ENCODE measurements around the gene HMGN3.

The HMGN3 gene

GRCh38 chr6:79232696-79233462, 1.6 kb downstream of the HMGN3 start:
- DNase-seq (ENCODE audit: low read depth in 2 of 2) = no peak

- no peak for DNase-seq (ENCODE audit: low read depth in 2 of 2)
Measured at GRCh38 chr6:79231666-79232065, 2.8 kb downstream of the HMGN3 start.

- no peak for DNase-seq (ENCODE audit: low read depth in 2 of 2)
Measured at GRCh38 chr6:79231101-79231500, 3.4 kb downstream of the HMGN3 start.

DNA sequence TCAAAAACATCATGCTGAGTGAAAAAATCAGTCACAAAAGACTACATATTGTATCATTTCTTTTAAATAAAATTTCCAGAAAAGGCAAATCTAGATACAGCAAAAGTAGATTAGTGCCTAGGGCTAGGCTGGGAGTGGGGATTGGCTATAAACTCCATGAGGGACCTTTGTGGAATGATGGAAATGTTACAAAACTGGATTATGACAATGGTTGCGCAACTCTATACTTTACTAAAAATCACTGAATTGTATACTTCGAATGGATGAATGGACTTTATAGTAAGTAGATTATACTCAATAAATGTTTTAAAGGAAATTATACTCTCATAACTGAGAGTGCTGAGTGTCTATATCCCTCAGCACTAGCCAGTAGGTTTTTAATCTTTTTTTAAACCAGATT, 4.3 kb downstream of the HMGN3 start:
- DNase-seq (ENCODE audit: low read depth in 2 of 2) = no peak

- no peak for DNase-seq (ENCODE audit: low read depth in 2 of 2)
Measured at GRCh38 chr6:79227445-79227844, 7.0 kb downstream of the HMGN3 start.

- no peak for DNase-seq (ENCODE audit: low read depth in 2 of 2)
Measured at GRCh38 chr6:79226660-79227059, 7.8 kb downstream of the HMGN3 start.

DNA sequence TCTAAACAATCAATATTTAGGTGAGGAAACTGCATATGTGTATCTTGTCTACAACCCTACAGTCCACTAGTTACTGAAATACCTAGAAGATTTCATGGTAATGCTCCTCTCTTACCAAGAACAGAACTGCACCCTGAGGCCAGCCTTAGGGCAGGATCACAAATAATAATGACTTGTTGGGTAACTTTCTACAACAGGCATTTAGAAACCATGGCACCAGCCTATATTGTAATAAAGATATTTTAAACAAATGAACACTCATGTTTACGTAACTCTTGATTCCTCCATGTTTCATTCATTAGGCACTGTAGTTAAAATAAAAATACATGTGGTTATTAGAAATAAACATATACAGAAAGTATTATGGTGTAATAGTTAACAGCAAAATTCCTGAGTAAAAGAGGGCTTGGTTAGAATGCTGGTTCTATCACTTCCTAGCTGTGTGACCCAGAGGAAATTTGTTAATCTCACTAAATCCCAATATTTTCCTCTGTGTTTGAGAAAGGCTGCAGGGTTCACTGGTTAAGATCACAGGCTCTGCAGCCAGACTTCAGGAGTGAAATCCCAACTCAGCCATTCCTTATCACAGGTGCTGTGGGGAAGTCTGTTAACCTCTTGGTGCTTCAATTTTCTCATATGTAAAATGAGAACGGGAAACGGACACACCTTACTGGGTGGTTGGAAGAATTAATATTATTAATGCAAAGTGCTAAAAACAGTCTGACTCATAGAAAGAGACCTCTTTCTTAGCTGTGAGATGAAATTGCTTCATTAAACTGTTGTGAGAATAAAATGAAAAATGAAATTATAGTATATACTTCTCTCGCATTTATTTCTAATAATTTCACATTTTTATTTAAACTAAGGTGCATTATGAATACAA, 8.5 kb downstream of the HMGN3 start:
- DNase-seq (ENCODE audit: low read depth in 2 of 2) = no peak

DNA sequence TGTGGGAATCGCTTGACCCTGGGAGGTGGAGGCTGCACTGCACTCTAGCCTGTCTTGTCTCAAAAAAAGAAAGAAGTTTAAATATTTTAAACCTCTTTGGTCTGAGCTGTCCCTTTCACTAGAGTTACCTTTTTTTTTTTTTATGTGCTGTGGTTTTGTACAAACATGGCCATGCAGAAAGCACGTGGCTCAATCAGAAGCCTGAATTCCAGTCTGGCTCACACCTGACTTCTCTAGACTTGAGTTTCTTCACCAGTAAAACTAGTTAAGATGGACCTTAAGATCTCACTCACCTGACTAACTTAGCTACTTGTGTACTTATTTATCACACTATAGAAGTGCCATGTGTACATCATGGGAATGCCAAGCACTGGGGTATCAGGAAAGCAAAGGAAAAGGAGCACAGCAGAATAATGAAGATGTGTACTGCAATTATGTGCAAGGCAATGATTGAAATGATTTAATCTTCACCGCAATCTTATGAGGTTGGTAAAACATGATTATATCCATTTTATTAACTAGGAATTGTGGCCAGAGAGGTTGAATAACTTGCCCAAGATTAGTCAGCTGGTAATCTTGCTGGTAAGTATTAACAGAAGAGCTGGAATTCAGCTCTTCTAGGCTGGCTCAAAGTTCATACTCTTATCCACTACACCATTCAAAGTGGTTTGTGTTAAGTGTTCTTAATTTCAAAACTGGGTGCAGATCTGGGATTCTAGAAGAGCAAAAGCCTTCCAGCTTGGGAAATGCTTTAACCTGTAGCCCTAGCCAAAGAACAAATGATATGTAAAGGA, 10.7 kb downstream of the HMGN3 start:
- DNase-seq (ENCODE audit: low read depth in 2 of 2) = no peak

DNA sequence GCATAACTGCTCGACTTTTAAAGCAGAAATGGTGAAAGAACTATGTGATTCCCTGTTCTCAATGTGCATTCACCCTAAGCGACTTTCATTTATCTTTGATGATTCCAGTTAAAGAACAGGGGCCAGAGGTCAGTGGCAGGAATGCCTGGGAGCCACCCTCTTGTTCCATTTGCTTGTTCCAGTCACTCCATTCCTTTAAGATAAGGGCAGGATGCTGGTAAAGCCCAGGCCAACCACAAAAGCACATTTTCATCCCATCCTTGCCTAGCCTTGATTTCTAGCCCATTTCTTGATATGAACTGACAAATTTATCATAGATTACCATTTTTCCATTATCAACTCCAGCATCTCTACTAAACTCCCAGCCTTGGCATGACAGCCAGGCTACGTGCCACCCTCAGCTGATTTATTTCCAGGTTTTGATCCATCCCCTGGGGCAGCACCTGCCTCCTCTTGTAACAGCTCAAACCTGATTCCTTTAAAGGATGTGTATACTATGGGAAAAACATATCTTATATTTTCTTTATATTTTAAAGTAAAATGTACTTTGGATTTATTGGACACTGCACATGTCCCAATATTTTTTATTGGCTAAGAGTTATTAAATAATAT, 19.2 kb downstream of the HMGN3 start:
- no peak for DNase-seq (ENCODE audit: low read depth in 2 of 2)

GRCh38 chr6:79212859-79213258, 21.6 kb downstream of the HMGN3 start:
- no peak for DNase-seq (ENCODE audit: low read depth in 2 of 2)

GRCh38 chr6:79208816-79209215, 25.7 kb downstream of the HMGN3 start:
- DNase-seq (ENCODE audit: low read depth in 2 of 2) = no peak

DNA sequence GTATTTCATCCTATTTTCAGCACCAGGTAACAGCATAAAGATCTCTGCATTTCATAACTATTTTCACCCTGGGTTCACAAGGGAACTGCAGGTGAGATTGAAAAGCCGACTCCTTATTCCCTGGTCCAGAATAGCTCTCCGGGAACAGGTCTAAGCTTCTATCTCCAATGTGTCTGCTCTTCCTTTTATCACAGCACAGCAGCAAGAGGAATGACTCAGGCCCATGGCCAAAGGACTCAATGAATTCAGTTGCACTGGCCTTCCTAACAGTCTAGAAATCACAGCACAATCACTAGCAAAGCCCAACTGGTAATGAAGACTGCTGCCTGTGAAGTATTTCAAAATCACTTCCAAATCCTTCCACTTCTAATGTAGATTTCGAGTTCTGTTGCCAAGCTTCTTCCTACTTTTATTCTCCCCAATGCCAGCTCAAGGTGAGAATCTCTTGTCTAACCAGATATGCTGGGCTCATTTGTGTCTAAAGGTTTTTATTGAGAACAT, 30.7 kb downstream of the HMGN3 start:
- no peak for DNase-seq (ENCODE audit: low read depth in 2 of 2)

DNA sequence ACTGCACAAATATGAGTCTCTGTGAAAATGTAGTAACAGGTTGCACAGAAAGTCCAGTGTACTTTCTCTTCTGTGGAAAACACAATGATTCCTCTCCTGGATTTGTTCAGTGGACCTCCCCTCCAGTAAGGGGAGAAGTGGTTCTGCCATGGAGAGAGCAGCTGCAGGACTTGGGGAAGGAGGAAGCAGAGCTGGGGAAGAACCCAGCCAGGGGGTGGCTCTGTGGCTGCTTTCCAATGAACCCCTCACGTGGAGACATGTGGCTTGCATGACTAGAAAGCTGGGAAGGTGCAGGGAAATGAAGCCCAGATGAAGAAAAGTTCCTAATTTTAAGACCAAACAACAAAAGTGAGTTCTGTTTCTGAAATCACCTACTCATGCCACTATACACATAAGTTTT, 31.9 kb downstream of the HMGN3 start:
- DNase-seq (ENCODE audit: low read depth in 2 of 2) = no peak

DNA sequence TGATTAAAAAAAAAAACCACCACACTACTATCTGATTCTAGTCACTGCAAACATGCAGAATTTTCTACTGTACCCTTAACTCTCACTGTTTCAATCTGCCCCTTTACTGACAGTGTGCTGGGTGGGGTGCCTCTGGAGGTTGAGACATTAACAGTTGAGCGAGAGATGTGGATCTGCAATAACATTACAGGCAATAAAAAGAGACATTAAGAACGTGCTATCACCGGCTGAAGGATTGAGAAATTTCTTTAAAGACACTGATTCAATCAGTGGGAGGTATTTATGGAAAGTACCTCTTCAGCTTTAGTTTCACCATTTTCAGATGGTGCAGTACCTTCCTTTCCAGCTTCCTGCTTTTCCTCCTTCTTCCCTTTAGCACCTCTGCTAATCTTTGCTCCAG, 32.5 kb downstream of the HMGN3 start:
- no peak for DNase-seq (ENCODE audit: low read depth in 2 of 2)

DNA sequence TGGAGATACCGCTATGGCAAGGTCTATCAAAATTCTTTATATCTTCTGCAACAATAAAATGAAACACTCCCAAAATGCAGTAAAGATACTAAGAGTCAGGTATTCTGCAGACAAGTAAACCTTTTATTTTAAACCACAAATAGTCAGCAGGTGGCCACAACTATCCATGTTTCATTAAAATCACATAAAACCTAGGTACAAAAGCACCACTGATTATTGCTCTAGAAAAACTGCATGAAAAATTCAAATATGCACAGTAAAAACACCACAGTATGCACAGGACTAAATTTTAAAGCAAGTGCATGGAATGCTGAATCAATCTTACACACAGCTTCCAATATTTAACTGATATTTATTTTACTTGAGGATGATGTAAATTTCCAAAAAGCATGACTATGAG, 33.3 kb downstream of the HMGN3 start:
- no peak for DNase-seq (ENCODE audit: low read depth in 2 of 2)

DNA sequence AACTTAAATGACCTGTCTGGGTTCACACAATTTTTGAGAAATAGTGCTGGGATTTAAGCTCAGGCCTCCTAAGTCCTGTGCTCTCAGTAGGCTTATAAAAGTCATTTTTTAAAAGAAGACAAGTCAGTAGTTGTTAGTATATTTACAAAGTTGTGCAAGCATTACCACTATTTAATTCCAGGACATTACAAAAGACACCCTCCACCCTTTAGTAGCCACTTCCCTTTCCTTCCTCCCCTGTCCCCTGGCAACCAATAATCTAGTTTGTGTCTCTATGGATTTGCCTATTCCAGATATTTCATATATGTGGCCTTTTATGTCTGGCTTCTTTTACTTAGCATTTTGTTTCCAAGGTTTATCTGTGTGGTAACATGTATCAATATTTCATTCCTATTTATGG, 37.6 kb downstream of the HMGN3 start:
- DNase-seq (ENCODE audit: low read depth in 2 of 2) = no peak

- DNase-seq (ENCODE audit: low read depth in 2 of 2) = no peak
Measured at GRCh38 chr6:79193971-79194370, 40.5 kb downstream of the HMGN3 start.

DNA sequence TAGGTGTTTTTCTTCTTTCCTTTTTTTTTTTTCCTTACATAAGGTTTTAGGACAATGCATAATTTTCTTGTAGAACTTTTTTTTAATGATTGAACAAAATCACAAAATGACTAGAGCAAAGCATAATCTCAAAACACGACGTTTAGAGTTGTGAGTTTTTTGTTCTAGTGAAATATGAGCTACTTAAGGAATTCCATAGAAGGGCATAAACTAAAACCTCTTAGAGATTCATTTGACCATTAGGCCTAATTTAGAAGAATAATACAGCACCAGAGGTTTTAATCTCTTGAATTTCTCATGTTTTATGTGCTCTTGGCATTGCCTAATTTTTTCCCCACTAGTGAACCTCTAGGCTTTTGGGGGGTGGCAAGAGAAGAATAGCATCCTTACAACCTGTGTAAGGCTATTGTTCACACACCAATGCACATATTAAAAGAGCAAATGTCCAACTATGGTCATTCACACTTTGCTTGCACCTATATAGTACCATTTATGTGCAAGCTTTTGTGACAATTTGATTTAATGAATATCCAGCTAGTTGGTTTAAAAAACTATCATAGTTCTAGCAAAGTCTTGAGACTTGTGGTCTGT, 44.6 kb downstream of the HMGN3 start:
- no peak for DNase-seq (ENCODE audit: low read depth in 2 of 2)

DNA sequence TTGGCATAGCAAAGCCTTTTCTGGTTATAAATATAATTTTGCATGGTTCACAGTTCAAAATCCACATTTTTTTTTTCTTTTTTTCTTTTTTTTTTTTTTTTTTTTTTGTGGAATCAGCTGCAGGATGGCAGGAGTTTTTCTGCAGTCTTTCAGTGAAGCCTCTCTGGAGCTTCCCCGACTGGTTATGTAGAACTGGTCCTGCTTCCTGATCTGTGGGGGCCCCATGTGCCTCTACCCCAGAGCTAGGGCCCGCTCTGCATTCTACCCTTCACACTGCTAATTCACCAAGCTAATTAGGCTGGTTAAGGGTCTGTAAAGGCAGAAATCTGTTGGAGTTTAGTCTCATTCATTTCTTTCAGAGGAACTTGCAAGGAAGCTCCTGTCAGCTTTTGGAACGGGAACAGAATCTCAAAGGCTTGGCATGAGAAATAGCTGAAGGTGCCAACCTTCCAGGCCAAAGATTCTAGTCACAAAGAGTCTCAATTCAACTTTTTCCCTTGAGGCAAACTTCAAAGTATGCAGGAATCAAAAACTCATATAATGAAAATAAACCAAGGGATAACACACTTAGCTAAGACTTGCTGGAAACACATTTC, 45.5 kb downstream of the HMGN3 start:
- no peak for DNase-seq (ENCODE audit: low read depth in 2 of 2)

- no peak for DNase-seq (ENCODE audit: low read depth in 2 of 2)
Measured at GRCh38 chr6:79188107-79188506, 46.4 kb downstream of the HMGN3 start.

DNA sequence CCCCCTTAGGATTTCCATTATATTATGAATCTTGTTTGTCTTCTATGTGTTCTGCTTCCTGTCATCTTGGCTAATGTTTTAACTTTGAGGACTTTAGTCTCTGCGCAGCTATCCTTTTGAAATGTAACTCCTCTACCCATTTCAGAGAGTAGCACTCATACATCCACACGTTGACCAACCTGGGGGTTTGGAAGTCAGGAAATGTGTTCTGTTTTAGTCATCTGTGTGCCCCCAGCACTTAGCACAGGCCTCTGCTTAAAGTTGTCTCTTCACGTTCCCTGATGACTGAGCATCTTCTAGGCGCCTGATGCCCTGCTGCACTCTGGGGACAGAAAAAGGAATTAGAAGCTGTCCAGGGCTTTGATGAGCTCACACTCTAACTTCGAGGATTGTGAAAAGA, 47.9 kb downstream of the HMGN3 start:
- no peak for DNase-seq (ENCODE audit: low read depth in 2 of 2)

Data from activated CD4-positive, alpha-beta T cell treated with anti-CD3 and anti-CD28 coated beads for 24 hours (primary cell).